GM12875 (cell line): ENCODE data around the gene JAML.

Experiments used
- H3K4me3 ChIP-seq: one replicate; pipeline ENCODE4 v1.5.1; 2011; ENCODE audit warnings: low read depth, low read length, control low read depth
- CTCF ChIP-seq: IDR thresholded peaks from 2 replicates; pipeline ENCODE4 v1.5.1; 2011; ENCODE audit warnings: low read depth, mild to moderate bottlenecking, control low read depth, inconsistent platforms, low read length, moderate library complexity, borderline replicate concordance; ENCODE audit not compliant: insufficient read depth

Gene JAML

DNA sequence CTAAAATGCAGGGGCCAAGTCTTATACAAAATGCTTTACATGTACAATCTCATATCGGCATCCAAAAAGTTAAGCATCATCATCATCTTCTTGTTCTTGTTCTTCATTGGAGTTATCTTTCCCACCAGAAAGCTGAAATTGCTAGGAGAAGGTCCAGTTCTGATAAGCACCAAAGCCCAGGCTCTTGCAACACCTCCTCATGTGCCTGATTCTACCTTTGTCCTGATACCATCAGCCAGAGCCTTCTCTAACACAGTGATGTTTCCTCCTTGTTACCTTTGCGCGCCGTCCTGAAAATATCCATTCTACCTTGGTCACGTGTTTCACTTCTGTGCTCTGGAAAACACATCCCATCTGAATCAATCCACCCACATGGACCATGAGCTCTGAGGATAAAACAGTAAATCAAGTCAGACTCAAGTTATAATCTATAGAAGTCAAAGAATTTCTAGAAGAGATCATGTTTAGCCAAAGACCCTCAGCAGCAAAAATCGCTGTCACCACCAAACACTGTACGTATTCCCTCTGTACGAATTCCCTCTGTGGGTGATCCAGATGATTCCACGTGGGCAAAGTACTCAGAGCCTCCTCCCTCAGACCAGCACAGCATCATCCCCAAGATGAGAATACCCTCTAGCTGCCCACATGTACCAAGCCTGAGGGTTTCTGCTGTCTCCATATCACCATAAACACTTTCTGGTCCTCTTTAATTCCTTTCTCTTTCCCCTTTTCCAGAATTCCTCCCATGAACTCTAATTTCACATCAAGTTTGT, 19.0 kb downstream of the JAML start:
- no peak for TF ChIP-seq CTCF

DNA sequence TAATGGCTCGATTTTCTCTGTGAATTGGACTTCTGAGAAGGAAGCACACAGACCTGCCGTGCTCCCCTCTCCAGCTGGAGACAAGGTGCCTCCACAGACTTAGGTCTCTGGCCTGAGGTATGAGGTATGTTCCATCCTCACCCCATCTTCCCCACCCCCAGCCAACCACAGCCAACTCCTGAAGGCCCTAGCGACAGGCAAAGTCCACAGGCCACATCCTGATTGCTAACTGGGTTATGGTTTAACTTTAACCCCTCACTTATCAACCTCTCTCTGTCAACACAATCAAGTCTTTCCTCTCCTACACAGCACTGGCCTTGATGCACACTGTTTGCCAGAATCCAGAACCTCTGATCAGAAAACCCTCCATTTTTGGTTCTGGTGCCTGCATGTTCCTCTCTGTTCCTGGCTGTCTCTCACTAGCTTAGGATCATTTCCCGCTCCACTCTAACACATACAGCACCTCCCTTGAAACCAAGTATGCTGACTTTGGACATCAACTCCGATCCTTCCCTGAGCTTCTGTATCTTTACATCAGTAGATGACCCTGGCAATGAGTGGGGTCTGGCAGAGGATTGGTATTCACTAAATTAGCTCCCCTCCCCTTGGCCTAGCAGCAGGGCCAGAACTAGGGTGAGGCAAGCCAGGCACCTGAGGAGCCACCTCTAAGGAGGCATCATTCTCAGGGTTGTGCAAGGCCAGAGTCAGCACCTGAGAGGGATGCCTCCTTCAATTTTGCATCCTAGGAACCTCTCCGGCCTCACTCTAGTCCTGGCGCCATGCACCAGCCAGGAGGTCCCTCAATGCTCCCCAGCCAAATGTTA, 22.0 kb downstream of the JAML start:
- no peak overlapping the region for H3K4me3 ChIP-seq
- no peak for TF ChIP-seq CTCF

More for the DNA sequence above, 19.0 kb downstream of the JAML start:
- no peak overlapping the region for H3K4me3 ChIP-seq

- no peak for TF ChIP-seq CTCF
- H3K4me3 ChIP-seq = no peak overlapping the region
Measured at GRCh38 chr11:118201966-118202365, 22.8 kb downstream of the JAML start.

DNA sequence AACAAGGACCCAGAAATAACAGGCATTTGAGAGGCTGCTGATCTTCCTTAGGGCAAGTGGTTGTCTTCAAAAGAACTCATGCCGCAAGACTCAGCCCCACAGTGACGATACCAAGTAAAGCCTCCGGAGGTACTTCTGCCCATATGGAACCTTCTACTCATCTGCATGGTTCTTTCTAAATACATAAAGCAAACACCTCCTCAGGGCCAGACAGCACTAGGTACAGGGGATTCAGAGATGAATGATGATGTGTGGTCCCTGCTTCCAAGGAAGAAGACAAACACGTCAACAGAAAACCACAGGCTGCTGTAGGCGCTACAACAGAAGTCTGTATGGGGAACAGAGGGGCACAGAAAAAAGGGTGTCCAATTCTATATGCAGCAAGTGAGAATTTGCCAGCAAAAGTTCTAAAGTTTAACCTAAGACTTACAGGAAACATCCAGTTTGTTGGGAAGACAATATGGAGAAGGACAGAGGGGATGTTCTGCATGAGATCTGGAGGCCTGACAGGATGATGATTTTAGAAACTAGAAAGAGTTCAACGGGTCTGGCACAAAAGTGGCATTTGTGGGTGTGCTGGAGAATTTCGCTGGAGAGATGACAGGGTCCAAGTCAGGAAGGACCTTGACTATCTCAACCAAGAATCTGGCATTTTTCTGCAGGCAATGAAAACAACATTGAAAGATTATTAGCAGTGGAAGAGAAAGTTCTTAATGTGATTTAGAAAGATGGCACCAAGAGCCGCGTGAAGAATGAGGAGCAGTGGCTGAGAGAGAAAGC, 23.7 kb downstream of the JAML start:
- TF ChIP-seq CTCF = no peak
- no peak overlapping the region for H3K4me3 ChIP-seq

GRCh38 chr11:118200497-118200896, 24.3 kb downstream of the JAML start:
- TF ChIP-seq CTCF = no peak
- no peak overlapping the region for H3K4me3 ChIP-seq

GRCh38 chr11:118199135-118199534, 25.7 kb downstream of the JAML start:
- TF ChIP-seq CTCF = no peak
- H3K4me3 ChIP-seq = no peak overlapping the region
